Stimulated activated CD4-positive, alpha-beta T cell treated with anti-CD3 and anti-CD28 coated beads, Interleukin-2, amount 100 ng/mL, for 4 hours (primary cell): ENCODE data around the gene TMEM187.

Source experiments
- DNase-seq: peaks from one replicate; pipeline ENCODE4 v3.0.0-alpha.2; 2020; ENCODE audit warnings: low read depth

TMEM187 gene

DNA sequence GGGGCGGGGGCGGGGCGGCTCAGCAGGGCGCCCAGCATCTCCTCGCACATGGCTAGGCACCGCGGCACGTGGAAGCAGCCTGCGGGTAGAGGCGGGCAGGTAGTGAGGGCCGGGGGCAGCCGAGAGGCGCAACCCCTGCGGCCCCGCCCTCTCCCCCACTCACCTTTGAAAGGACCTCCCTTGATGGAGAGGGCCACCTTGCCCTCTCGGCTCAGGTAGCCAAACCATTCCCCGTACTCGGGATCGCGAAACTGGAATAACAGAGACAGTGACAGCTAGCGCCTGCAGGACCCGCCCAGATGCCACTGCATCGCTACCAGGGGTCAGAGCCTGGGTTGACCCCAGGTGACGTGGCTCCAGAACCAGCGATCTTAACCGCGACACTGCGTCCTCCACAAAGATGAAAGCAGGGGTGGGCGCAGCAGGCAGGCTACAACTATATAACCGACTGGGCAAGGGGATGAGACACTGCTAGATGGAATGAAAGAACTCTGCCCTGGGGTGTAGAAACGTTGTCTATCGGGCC lies 37.2 kb upstream of the TMEM187 start:
- DNase-seq, result no peak

DNA sequence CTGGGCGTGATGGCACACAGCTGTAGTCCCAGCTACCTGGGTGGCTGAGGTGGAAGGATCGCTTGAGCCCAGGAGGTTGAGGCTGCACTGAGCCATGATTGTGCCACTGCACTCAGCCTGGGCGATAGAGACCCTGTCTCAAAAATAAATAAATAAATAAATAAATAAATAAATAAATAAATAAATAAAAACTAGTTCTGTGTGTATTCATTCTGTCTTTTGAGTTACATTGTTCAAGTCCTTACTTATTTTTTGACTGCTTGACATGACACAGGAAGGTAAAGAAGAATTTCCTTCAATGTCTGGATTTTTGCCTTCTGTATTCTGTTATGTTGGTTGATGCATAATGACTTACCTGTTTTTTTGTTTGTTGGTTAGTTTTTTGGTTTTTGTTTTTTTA lies 35.5 kb upstream of the TMEM187 start:
- DNase-seq, result no peak

DNA sequence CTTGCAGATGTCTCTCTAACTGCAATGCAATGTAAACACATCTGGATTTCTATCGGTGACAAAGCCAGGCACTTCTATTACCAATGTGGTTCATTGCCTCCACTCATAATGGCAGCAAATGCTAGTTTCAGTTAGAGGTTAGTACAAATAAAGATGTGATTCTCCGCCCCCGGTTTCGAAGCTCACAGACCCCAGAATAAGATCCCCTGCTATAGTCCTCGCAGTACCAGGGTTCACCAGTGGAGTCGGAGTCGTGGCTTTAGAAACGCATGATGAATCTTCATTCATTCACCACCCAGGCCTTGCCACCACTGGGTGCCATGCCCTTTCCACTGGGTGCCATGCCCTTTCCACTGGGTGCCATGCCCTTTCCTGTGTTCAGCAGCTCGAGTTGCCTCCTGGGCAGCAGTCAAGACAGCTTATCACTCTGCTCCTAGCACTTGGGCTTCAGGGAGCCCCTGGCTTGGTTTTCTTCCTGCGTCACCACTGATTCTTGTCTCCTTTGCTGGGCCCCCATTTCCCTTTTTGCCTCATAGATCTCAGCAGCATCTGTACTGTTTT lies 34.2 kb upstream of the TMEM187 start:
- no peak for DNase-seq

DNA sequence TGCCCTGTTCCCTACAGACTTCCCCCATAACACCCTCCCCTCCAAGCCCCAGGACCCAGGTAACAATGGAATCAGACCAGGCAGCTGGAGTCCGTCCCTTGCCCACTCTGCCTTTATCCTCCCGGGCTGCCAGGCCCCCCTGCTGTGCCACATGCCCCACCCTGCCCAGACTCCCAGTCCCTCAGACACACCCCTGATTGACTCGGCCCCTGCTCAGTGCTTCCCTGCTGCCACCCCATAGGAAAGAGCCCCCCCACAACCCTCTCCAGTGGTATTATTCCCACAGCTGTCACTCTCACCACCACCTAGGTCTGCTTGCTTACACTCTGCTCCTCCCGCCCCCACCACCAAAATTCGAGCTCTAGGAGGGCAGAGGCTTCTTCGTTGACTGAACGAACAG lies 33.0 kb upstream of the TMEM187 start:
- no peak for DNase-seq

DNA sequence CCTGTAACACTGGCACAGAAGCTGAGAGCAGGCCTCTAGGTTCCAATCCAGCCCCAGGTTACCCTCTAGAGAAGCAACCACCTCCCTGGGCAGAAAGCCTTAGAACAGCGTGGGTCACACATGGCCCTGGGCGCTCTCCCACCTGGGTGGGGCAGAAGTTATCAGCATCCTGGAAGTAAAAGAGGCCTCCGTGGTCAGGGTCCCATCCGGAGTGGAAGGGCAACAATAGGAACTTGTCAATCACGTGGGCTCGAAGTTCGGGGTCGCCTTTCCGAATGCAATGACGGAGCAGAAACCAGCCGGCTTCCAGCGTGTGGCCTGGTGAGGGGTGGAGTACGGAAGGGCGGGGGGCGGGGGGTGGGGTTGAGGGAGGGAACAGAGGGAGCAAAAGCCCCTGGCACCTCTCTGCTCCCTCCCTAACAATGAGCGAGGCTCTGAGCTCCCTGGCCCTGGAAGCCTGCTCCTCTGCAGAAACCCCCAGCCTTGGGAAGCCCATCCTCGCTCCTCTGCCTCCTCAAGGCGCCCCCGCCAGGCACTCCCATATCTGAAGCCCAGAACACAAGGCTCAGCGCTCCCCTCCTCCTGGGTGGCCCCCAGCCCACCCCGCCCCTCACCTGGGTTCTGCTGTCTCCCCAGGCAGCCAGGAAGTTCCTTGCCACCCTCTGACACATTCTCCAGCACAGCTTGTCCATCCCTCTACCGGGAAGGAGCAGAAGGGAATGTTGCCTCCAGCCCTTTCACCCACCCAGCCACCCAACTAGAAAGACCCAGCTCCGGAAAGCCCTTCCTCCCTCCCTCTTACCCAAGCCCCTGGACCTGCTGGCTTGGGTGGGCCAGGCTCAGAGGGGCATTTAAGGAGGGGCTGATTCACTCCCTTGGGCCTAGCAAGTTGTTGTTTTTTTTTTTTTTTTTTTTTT lies 31.0 kb upstream of the TMEM187 start:
- no peak for DNase-seq

DNA sequence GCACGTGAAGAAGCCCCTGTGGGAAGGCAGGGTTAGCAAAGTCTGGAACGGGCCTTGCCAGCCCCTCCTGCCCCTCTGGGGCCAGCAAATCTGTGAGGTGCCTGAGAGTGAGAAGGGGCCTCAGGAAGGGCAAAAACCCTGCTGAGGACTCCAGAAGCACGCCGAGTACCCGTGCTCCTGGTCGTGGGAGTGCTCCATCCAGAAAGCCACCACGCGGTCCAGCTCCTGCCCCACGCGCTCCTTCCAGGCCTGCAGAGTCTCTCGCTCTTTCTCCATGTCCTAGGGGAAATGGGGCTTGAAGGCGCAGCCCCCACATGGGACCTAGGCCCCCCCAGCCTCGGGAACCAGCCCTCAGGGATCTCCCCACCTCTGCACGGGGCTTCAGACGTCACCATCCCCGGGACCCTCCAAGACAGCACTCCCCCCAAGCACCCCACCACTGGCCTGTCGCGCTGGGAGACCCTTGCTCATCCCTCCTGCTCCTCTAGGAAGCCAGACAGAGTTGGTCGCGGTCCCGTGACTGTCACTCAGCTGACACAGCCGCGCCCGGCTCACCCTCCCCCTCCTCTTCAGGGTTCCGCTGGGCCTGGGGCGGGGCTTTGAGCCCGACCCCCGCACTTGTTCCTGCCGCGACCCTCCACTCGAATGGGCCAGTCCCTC lies 28.3 kb upstream of the TMEM187 start, which contains the start of gene RENBP:
Gene RENBP (minus strand): TSS at position 504 of the 660 bp plus-strand sequence. CDS start 33 bp downstream, at position 471.
- DNase-seq, result no peak

DNA sequence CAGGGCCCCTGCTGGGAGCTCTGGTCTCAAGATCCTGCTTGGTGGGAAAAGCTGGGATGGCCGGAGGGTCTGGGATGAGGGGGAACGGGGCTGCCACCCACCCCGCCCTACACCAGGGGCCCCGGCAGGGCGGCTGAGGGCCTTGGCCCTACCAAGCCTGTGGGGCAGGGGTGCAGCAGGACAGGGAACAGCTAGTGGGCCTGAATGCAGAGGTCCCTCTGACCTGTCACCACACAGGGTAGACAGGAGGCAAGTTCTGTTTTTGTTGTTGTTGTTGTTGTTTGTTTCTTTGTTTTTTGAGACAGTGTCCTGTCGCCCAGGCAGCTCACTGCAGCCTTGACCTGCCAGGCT lies 27.8 kb upstream of the TMEM187 start:
- no peak for DNase-seq

DNA sequence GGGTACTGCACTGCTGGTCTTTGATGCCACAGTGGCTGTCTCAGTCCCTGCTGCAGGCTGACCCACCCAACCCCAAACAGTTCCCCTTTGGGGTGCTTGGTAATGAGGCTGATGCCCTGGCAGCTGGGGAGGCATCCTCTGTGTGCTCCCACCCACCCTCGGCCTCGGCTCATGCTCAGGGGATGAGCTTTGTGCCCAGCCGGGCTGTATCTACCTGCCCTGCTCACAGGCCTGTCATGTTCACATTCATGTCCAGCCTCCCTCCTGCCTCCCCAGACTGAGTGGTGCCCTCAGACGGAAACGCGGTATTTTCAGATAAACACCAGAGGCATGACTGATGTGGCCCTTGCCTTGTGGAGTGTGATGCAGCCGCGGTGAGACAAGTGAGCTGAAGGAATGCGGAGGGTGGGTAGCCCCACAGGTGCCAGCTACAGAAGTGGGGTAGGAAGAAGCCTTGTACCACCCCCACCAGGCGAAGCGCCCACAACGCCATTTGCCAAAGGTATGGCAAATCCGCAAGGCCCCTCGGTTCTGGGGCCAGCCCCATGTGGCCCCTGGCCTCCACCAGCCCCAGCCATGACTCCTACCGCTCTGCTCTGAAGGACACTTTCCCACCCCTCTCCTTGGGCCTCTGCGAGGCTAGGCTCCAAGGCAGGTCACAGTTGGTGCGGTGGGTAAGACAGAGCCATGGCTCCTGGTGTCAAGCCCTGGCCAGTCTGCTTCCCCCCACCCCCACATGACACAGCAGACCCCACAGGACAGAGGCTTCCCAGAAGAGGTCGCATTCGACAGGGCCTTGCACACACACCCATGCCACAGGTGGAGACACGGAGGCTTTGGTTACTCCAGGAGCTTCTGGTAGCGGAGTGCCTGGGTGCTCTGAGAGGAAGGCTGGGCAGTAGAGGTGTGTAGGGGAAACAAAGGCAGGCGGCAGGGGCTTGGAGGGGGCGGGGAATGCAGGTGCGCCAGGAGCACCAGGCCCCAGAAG lies 26.3 kb upstream of the TMEM187 start:
- no peak for DNase-seq

DNA sequence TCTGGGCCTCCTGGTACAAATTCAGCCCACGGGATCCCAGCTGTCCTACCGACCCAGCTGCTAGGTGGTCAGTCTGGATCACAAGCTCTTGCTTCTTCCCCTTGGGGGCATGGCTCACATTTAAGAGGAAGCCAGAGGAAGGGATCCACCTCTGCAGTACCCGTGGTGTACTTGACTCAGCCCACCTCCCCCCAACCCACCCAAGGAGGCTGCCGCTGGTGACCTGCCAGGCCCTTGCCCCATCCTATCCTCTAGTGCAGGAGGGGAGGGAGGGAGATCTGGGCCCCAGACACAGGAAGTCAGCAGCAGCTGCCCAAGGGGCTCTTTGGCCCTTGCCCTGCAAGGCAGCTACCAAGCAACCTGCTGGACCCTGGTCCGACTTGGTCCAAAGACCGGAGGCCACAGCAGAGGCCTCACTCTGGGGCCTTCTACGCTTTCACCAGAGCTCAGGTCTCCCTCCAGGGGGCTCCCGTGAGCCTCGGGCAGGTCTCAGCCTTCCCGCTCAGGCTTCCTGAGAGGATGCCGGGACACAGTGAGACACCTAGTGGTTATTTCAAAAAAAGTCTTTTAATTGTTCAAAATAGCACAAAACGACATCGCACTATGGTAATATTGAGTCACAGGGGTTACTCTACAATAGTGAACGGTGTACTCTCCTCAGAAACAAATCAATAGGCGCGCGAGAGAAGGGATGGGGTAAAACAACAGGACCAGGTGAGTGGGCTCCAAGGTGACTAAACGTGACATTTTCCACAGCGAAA lies 25.4 kb upstream of the TMEM187 start:
- DNase-seq, result peak; percentile 68

DNA sequence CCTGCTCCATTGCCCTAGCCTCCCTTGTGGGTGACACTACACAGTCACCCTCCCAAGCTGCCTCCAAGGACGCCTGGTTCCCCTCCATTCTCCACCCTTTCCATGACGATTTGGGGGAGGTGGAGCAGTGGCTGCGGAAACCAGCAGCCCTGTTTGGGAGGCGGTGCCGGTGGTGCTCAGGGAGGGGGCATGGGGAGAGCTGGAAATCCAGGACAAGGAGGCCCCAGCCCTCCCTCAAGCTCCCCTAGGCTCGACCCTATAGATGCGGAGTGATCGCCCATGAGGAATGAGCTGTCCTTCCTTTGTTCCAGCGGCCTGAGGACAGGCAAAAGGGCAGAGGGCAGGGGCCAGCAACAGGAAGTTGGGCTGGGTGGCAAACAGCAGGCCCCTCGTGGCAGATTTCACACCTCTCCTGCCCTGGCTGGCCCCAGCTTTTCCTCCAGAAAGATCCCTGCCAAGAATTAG lies 24.5 kb upstream of the TMEM187 start:
- no peak for DNase-seq

DNA sequence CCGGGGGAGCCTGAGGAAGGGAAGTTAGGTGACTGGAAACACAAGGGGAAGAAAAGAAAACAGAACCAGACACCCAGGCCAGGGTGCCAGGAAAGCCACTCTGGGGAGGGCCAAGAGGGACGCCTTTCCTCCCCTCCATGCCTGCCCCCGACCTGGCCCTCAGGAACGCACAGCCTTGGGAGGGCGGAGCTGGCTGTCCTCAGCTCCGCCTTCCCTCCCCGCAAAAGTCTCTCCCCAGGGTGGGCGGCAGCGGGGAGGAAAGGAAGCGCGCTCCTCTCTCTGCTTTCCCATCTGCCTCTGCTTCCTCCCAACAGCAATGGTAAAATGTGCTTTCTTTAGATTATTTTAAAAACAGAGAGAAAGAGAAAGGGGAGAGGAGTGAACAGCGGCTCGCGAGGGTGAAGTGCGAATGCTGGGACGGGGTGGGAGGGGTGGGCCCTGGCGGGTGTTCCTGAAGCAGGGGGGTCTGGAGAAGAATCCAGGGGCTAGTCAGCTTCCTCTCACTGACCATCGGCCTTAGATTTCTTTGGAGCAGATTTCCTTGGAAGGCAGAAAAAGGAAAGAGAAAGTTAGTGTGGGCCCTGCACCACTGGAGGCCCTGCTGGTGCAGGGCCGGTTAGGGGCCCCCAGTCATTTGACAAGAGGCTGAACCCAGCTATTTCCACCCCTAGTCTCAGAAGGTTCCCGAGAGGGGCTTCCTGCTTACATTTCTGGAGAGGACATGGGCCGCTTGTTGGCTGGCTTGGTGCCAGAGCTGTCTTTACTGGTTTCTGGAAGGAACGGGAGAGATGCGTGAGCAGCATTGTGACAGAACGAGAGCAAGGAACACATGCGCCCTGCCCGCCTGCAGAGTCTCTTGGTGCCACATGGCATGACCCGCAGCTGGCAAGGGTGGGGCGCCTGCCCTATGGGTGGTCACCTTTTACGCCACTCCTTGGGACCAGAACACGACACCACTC lies 23.4 kb upstream of the TMEM187 start:
- no peak for DNase-seq

DNA sequence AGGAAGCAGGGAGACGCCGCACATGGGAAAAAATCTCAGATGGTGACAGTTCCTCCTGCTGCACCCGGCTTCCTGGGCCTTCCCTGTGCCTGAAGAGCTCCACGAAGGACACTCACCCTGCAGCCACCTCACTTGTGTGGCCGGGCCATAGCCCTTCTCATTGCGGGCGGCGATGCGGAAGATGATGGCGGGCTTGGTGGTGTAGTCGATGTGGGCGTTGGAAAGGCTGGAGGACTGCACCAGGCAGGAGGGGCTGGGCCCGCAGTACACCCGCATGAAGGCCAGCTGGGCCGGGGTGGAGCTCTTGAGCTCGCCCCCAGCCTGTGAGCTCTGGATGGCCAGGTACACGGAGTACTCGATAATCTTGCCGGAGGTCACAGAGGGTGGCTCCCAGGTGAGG lies 22.4 kb upstream of the TMEM187 start:
- no peak for DNase-seq

DNA sequence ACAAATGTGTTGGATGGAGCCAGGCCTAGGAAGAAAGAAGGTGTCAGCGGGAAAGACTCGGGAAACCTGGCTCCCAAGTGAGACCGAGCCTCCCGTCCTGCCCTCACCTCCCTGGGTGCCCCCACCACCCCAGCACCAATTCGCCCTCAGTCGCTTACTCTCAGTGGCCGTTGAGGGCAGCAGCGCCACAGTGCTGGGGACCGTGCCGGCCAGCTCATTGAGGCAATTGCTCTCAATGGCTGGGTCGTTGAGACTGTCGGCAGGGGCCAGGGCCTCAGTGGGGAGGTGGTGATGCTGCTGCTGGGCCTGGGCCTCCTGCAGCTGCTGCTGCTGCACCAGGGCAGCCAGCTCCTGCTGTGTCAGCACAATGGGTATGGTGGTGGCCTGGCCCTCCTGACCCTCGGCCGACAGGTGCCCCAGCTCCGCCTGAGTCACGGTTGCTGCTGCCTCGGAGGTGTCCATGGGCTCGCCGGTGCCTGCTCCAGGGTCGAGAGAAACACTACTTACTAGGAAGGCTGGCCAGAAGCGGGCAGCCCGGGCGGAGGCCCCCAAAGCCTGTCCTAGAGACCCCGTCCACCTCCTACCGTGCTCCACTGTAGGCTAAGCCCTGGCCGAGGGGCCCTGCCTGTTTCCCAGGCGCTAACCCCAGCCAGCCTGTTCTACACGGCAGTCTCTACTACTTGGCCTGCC lies 20.7 kb upstream of the TMEM187 start:
- no peak for DNase-seq

DNA sequence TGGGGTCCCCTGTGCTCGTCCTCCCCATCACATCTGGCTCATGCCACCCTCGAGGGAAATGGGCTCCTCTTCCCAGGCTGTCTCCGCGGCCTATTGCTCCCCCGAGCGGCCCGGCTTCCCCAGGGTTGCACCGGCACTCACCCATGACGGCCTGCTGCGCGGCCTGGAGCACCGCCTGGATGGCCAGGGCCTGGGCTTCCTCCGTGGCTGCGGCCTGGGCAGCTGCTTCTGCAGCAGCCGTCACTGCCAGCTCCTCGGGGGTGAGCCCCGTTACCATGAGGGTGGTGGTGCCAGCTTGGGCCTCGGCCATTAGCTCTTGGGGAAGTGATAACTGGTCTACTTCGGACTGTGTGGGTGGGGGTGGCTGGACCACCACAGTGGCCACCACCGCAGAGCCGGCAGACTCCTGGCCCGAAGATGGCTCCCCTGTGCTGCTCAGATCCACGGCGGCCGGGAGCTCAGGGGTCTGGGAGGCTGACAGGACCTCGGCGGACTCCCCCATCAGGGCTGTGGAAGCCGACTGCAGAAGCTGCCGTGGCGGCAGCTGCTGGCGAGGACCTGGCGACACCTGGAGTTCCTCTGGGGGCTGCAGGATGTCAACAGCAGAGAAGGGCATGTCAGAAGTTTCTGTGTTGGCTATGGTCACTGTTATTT lies 20.1 kb upstream of the TMEM187 start:
- DNase-seq, result no peak

DNA sequence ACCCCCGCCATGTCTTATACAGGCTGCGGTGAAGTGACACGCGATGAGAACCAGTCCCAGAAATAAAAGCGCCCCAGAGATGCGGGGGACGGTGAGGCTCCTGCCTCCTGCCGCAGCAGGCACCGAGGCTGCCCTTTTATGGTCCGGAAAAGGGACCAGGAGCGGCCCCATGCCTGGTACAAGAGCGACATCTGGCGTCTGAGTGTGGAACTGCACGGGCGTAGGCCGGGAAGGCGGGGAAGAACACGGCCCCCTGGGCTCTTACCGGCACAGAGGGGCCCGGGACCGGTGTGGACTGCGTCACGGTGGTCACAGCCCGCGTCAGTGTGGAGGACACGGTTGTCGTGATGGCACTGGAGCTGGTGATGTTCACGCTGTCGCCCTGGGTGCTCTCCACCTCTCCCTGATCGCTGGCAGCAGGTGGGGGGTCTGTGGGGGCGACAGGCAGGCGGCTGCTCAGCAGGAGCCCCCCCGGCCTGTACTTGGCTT lies 19.2 kb upstream of the TMEM187 start:
- DNase-seq, result peak; percentile 54

DNA sequence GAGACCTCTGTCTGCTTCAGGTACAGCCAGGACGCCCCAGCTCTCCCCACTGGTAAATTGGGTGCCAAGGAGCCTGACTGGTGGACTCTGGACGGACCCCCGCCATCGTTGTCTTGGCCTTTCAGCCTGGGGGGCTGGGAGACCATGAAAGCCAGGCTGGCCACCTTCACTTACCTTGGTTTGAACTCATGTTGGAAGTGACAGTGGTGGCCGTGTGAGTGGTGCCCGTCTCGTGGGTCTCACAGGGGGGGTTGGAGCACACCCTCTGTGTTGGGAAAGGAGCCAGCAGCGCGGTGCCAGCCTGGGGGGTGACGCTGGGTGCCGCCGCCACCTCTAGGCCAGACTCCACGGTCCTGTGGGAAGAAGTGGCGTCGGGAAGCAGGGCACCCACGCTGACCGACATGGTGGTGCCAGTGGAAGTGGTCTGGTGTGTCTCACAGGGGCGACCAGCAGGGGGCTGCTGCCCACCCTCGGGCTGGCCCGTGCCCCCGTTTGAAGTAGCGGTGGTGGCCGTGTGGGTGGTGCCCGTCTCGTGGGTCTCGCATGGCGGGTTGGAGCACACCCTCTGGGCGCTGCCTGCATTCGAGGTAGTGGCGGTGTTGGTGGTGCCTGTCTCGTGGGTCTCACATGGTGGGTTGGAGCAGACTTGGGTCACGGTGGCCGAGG lies 18.5 kb upstream of the TMEM187 start:
- DNase-seq, result no peak

DNA sequence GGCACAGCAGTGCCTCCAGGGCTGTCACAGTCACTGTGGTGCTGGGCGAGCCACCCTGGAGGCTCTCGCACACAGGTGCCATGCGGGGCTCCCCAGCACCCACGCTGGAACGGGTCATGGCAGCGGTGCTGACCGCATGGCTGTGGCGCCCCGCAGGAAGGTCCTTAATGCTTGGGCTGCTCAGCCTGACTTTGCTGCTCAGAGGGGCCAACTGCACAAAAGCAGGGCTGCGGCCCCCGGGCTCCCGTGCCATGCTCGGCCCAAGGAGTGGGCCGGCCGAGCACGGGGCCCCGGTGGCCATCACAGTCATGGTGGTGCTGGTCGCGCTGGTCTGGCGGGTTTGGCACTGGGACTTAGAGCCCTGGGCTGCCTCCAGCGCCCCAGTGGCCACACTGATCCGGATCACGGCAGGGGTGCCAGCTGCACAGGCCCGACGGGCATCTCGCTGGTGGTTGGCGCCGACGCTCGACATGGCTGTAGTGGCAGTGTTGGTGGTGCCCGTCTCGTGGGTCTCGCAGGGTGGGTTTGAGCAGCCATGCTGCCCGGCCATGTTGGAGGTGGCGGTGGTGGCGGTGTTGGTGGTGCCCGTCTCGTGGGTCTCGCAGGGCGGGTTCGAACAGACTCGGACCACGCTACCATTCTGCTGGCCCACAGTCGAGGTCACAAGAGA lies 17.9 kb upstream of the TMEM187 start:
- DNase-seq, result no peak
